CD4-positive, alpha-beta T cell treated with Interferon alpha-2 for 1 hour (primary cell): Measurements from ENCODE around the gene HACD2.
"Not testable (repeated sequence)": the region's sequence is repeated elsewhere in the genome, so short reads cannot be mapped to it uniquely, and the experiment has no call there.

Experiments used
- DNase-seq, 2 donors: peaks; one replicate each; pipeline ENCODE4 v3.0.0-alpha.2; 2020 to 2022

HACD2 gene

GRCh38 chr3:123611082-123611481 is 26.2 kb upstream of the HACD2 start:
- no peak for DNase-seq

GRCh38 chr3:123610331-123610730 is 25.5 kb upstream of the HACD2 start:
- DNase-seq, result peak in 1 of 2 donors; percentile 20

- no peak for DNase-seq
These were observed 24.2 kb upstream of the HACD2 start for GRCh38 chr3:123609063-123609462.

GRCh38 chr3:123608263-123608937 is 23.5 kb upstream of the HACD2 start:
- no peak for DNase-seq

- DNase-seq, result no peak
These were observed 21.7 kb upstream of the HACD2 start for GRCh38 chr3:123606527-123606926.

- no peak for DNase-seq
These were observed 21.0 kb upstream of the HACD2 start for GRCh38 chr3:123605789-123606234.

- DNase-seq, result not testable (repeated sequence)
These were observed 18.3 kb upstream of the HACD2 start for GRCh38 chr3:123603153-123603552.

GRCh38 chr3:123602325-123602724 is 17.5 kb upstream of the HACD2 start:
- DNase-seq, result no peak

- DNase-seq, result not testable (repeated sequence)
These were observed 16.0 kb upstream of the HACD2 start for GRCh38 chr3:123600863-123601262.

GRCh38 chr3:123597561-123597960 is 12.7 kb upstream of the HACD2 start:
- DNase-seq, result no peak

GRCh38 chr3:123595396-123596180 is 10.7 kb upstream of the HACD2 start:
- no peak for DNase-seq

- no peak for DNase-seq
These were observed 8.5 kb upstream of the HACD2 start for GRCh38 chr3:123593381-123593780.

GRCh38 chr3:123590685-123591450 is 6.0 kb upstream of the HACD2 start:
- no peak for DNase-seq

- no peak for DNase-seq
These were observed 2.5 kb upstream of the HACD2 start for GRCh38 chr3:123587401-123587800.

- DNase-seq, result no peak
These were observed 2.1 kb upstream of the HACD2 start for GRCh38 chr3:123586968-123587367.

- DNase-seq, result peak in 1 of 2 donors; percentile 32
These were observed 1.3 kb upstream of the HACD2 start for GRCh38 chr3:123586131-123586530.

- DNase-seq, result no peak
These were observed 417 bp downstream of the HACD2 start for GRCh38 chr3:123584284-123584987.

- no peak for DNase-seq
These were observed 1.3 kb downstream of the HACD2 start for GRCh38 chr3:123583561-123583960.

- DNase-seq, result no peak
These were observed 2.5 kb downstream of the HACD2 start for GRCh38 chr3:123582315-123582714.

GRCh38 chr3:123576122-123576521 is 8.7 kb downstream of the HACD2 start:
- no peak for DNase-seq

- no peak for DNase-seq
These were observed 12.9 kb downstream of the HACD2 start for GRCh38 chr3:123571973-123572365.

GRCh38 chr3:123571264-123571972 is 13.4 kb downstream of the HACD2 start:
- DNase-seq, result no peak
